CD4-positive, alpha-beta T cell treated with Interleukin-6 at 100 ng/mL for 8 hours (primary cell): ENCODE data around the gene ADGRF4.

Source experiments
- DNase-seq: peaks from one replicate; pipeline ENCODE4 v3.0.0-alpha.2; 2020; ENCODE audit warnings: mixed read lengths, low spot score

Gene ADGRF4

DNA sequence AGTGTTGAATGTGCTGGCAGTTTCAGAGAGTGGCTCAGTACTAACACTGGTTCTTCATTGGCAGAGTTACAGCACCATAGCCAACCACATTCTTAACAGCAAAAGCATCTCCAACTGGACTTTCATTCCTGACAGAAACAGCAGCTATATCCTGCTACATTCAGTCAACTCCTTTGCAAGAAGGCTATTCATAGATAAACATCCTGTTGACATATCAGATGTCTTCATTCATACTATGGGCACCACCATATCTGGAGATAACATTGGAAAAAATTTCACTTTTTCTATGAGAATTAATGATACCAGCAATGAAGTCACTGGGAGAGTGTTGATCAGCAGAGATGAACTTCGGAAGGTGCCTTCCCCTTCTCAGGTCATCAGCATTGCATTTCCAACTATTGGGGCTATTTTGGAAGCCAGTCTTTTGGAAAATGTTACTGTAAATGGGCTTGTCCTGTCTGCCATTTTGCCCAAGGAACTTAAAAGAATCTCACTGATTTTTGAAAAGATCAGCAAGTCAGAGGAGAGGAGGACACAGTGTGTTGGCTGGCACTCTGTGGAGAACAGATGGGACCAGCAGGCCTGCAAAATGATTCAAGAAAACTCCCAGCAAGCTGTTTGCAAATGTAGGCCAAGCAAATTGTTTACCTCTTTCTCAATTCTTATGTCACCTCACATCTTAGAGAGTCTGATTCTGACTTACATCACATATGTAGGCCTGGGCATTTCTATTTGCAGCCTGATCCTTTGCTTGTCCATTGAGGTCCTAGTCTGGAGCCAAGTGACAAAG lies 17.0 kb upstream of the ADGRF4 start:
- DNase-seq, result no peak

DNA sequence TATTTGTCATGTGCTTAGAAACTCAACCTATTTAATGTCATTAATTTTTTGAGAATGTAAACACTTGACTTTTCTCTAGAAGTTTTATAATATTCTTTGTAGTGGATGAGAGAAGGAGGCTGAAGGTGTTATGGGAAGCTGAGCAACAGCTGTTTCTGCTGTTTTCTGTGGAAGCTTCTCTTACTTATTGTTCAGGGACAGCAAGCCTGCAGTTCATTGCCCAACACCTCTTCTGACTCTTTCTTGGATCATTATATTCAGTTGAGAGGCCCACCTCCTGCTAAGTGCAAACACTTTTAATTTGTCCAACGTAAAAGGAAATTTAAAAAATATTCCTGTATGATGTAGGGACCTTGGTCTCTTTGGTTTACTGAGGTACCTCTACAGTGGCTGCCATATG lies 12.0 kb upstream of the ADGRF4 start:
- DNase-seq, result no peak

DNA sequence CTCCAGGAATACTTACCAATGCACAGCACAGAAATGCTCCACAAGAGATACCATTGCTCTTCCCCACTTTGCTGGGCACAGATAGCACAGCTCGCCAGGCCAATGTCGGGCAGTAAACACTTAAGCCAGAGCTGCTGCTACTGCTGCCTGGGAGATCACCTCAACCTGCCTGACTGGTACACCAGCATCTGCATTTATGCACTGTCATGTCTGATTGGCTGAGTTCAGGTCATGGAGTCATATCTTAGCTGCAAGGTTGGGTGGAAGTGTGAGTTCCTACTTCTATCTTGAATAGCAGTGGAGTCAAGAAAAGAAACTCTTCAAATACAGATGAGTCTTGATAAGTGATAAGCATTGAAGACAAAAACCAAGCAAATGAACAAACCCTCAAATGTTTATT lies 10.9 kb upstream of the ADGRF4 start:
- DNase-seq, result no peak

DNA sequence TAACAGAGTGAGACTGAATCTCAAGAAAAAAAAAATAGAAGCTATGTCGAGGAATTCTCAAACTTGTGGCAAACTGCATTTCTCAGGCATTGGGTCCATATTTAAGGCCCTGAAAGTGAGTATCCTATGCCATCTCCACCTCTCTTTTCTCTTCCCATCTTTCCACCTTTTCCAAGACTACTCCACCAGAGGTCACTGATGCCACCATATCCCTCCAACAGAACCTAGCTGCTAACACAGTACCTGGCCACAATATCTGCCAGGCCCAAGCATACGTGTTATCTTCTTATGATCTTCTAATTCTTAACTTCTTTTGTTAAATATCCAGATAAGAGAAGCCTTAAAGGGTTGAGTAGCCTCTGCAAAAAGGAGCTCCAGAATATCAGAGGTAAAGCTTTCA lies 8.2 kb upstream of the ADGRF4 start:
- no peak for DNase-seq

DNA sequence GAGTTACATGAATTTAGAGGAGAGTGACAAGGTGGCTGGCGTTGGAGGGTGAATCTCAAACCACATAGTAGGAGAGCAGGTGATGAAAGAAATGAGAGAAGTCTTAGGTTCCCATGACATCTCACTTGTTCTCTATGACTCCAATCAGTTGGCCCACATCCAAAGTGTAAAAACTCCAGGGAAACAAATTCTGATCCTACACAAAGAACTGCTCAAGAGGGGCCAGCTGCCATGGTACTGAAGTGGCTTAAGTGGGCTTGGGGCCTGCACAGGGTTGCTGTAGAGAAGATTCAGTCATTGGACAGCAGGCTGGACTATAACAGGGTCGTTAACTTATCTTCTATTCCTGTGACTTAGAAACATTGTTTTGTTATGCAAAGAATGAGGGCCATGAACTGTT lies 7.6 kb upstream of the ADGRF4 start:
- DNase-seq, result no peak

DNA sequence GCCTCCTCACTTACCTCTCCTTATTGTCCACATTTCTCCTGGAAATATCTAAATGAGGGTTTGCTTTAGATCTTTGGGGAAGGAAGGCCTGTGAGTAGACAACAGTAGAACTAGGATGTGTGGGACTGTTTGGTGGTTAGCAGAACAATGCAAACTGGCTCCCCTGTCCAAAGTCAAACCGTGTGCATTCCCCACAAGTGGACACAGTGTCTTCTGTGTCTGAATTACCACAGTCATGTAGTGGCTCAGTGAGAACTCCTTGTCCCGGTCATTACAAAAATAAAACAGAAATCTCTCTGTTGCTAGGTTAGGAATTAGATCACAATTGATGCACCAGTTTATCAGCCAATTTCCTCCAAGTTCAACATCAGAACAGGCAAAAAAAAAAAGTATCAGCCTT lies 455 bp upstream of the ADGRF4 start:
- no peak for DNase-seq

DNA sequence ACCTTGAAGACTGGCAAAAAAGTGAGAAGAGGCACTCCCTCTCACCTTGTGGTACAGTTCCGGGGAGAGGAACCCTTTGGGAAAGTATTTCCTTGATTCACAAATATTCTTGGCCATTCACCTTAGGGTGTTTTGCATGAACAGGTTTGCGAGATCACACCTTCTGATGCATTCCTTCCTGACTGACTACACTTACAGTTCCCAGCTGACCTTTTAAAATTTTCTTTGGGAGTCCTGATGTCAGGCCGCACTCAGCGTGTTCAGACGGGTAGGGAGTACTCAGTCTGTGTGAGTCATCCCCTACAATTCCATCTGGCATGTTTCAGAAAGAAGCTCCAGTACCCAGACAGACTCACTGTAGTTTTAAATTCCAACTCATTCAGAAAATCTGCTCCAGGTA lies 1.7 kb downstream of the ADGRF4 start:
- DNase-seq, result no peak

DNA sequence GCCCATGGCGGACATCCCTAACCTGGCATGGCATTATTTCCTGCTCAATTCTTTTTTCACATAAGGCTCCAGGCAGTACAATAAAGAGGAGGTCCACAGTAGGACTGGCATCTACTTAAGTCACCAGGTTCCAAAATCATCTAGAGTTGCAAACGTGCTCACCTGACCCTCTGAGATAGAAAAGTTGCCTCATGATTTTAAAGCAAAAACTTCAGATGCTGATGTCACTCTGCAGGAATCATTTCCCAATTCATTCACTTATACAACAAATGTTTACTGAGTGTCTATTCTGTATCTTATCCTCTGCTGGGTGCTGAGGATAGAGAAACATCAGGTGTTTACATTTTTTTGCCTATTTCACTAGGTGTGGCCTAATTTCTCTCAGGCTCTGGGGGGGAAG lies 2.2 kb downstream of the ADGRF4 start:
- no peak for DNase-seq

DNA sequence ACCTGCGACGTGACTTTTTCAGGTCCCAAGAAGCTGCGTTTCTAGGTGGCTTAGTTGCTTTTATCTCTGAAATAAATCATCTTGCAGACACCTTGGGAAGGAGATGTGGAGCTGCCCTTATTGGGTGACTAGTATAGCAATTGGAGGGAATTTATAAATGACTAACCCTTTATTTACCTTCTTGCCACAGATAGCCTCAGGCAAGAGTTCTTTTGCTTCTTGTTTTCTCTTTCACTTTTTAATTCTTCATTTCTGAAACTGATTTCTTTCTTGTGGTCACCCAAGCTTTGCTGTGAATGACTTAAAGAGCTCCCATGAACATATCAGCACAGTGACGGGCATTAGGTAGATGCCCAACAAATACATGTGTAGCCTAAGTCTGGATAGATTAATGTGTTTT lies 3.0 kb downstream of the ADGRF4 start:
- no peak for DNase-seq

DNA sequence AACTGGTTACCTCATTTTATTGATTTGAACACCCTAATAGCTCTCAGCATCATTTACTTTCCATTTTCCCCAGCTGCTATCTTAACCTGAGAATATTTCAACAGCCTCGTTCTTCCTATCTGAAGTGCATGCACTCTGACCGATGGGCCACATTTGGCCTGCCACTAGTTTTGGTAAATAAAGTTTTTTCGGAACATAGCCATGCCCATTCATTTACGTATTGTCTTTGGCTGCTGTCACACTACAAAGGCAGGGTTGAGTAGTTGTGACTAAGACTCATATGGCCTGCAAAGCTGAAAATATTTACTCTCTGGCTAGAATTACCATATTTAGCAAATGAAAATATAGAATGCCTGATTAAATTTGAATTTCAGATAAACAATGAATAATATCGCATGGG lies 10.8 kb downstream of the ADGRF4 start:
- no peak for DNase-seq

DNA sequence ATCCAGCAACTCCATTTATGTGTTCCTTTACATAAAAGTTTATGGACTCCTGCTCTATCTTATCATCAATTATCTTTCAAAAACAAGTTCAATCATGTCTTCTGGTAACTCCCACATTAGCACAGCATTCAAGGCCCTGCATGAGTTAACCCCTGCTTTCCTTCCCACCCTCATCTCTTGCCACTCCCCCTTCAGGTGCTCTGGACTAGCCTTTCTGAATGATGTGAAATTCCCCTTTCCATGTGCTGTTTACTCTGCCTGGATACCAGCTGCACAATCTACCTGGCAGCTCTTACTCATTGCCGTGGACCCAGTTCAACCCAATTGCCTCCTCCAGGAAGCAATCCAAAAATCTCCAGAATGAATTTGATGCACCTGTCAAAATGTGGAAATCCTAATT lies 11.9 kb downstream of the ADGRF4 start:
- DNase-seq, result no peak

DNA sequence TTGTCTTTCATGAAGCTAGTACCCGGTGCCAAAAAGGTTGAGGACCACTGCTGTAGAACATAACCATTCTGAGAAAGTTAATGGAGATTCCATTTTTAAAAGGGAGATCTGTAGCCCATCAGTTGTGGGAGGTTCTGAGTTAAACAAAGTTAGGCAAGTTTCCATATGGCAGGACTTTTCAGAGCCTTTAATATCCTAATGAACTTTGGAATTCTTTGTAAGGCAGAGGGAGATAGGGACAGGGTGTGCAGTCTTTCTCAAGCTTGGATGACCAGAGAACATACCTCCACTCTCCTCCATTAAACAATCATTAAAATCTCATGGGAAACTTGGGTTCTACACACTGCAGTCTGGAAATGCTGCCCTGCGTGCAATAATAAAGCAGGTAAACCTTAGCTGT lies 14.8 kb downstream of the ADGRF4 start:
- no peak for DNase-seq

DNA sequence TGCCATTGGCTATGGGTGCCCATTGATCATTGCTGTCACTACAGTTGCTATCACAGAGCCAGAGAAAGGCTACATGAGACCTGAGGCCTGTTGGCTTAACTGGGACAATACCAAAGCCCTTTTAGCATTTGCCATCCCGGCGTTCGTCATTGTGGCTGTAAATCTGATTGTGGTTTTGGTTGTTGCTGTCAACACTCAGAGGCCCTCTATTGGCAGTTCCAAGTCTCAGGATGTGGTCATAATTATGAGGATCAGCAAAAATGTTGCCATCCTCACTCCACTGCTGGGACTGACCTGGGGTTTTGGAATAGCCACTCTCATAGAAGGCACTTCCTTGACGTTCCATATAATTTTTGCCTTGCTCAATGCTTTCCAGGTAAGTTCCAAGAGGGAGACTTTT lies 16.4 kb downstream of the ADGRF4 start:
- no peak for DNase-seq

DNA sequence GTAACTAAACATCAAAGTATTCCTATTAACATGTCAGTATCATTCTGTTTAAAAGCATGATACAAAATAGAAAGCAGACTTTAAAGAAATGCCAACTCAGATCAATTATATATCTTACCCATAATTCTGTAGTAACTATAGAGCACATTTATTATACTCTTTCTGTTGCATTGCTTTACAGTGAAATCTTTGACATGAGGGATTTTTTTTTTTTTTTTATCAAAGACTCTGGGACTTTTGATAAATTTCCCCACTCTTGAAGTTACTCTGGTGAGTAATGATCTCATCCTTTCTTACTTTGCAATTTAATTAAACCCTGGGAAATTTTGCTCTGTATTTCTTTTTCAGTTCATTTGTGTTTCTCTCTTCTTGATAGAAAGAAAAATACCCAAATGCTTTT lies 17.4 kb downstream of the ADGRF4 start:
- DNase-seq, result no peak

DNA sequence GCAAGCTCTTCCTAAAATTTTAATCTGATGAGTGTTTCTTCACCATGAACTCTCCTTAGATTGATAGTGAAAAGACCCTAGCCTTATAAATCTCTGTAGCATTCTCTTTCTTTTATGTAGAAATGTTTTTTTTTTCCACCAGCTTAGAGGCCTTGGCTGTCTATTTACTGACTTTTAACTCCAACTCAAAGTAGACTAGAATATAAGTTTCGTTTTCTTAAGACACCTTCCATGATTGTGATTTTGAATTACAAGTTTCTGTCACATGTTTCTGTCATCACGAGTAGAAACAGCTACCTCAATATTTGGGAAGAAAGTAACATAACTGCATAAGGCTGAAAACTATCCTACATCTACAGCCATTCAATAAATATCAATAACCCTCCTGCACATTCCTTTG lies 17.8 kb downstream of the ADGRF4 start:
- DNase-seq, result no peak

DNA sequence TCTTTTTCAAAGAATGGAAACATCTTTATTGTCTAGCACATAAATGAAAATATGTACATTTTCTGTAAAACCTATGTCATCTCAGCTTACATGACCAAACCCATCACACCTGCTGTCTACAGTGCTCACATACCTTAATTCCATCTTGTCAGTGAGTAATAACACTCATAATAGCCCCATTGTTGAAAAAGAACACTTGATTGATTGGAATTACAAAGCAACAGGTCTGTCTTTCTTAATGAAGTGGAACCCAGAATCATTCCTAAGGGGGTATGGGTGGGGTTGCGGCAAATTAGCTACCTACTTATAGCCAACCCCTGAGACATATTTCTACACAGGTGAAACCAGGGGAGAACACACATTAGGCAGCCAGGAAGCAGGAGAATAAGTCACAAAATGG lies 20.2 kb downstream of the ADGRF4 start:
- DNase-seq, result no peak

DNA sequence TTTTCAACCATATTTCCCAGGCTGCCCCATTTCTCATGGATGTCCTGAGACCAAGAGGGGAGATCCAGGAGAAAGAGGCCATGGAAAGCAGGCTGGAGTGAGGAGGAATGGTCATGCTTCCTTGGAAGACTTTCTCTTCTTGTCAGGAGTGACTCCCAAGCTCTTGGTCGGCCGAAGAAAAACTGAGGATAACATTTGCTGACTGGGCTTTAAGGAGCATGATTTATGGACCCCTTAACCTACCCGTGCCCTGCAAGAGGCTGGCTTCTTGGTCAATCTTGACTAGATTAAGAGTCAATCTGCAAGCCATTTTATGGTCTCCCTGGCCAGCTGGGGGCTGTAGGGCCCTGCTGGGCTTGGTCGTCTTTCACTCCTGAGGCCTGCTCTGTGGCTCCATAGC lies 22.8 kb downstream of the ADGRF4 start:
- DNase-seq, result no peak

DNA sequence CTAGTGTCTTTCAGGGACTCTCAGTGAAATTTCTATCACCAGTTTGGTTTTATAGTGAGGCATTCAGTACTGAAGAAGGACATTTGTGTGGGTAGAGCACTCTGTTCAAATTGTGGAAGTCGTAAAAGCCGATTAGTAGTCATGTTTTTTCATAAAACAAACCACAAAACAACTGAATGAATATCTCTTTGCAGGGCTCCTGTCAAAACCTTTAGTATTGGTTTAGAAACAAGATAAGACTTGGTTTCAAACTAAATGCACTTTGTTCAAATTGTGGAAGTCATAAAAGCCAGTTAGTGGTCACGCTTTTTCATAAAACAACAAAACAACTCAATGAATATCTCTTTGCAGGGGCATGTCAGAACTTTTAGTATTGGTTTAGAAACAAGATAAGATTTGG lies 23.8 kb downstream of the ADGRF4 start:
- DNase-seq, result no peak

DNA sequence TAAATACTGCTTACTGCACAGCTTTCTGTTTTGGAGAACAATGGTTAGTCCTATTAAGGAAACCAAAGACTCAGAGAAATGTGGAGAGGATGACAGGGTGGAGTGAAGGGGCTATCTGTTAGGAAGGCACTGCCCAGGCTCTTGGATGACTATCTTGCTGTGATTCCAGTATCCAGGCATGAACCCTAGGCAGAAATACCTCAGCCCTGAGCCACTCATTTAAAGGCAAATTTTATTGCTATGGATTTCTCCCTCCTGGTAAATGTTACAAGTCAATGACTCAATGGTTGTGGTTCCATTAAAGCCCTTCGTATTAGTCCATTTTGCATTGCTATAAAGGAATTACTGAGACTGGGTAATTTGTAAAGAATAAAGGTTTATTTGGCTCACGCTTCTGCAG lies 25.9 kb downstream of the ADGRF4 start:
- no peak for DNase-seq

DNA sequence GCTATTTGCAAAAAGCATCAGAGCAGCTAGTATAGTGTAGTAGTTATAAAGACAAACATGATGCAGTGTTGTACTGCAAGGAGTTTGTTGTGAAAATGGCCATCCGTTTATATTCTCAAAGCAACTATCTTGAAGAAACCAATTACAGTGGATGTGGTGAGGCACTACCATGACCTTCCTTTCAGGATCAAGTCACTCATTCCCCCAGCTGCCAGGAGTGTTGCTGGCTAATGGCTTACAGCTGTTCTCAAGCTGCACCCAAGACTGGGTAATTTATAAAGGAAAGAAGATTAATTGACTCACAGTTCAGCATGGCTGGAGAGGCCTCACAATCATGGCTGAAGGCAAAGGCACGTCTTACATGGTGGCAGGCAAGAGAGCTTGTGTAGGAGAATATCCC lies 29.0 kb downstream of the ADGRF4 start:
- no peak for DNase-seq

DNA sequence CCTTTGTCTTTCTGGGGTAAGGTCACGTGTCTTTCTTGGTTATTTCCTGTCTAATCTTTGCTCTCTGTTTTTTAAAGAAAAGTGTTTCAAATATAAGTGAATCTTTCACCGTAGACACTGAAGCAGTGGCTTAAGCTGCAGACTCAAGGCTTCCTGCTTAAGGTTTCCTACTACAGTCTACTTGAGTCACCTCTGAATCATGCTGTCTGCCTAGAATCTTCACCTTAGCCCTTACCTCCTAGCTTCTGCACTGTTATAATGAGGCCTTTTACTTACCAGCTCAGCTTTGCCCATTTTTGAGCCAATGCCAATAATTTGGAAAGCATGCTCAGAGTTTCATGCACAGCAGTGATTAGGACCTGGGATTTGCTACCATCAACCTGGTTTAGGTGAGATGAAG lies 30.6 kb downstream of the ADGRF4 start:
- no peak for DNase-seq

DNA sequence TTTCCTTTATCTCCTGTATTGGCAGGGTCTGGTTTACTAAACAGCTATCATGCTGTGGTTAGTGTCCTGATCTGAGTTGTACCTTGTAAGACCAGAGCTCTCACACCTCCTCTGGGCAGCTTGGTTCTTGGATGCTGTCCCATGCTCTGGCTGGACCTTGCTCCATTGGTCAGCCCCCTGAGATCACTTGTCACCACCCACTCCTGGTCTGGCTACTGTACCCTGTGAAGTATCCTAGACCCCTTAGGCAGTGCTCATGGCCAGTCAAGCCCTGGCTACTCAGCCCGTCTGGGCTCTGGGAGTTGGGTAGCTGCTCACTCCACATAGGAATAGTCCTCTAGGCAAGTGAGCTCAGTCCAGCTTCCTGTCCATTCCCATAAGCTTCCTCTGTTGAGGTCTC lies 31.1 kb downstream of the ADGRF4 start:
- DNase-seq, result no peak

DNA sequence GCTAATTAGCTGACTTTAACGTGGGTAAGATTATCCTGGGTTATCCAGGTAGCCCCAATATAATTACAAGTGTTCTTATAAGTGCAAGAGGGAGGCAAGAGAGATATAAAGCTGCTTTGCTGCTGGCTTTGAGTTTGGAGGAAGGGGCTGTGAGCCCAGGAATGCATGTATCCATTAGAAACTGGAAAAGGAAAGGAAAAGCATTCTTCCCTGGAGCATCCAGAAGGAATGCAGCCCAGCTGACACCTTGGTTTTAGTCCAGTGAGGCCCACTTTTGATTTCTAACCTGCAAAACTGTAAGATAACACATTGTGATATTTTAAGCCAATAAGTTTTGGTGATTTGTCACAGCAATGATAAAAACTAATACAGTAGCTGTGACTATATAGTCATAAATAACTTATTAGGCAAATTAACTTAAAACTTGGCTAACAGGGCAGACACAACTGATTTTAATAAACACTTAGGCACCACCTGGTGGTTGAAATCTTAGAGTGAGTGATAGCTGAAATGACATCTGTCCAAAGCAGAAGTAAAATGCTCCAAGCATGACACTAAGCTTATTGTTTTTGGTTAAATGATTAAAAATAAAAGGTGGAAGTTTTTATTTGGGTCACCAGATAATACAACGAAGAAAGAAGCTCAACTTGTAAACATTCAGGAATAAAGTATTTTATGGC lies 35.6 kb downstream of the ADGRF4 start:
- no peak for DNase-seq

DNA sequence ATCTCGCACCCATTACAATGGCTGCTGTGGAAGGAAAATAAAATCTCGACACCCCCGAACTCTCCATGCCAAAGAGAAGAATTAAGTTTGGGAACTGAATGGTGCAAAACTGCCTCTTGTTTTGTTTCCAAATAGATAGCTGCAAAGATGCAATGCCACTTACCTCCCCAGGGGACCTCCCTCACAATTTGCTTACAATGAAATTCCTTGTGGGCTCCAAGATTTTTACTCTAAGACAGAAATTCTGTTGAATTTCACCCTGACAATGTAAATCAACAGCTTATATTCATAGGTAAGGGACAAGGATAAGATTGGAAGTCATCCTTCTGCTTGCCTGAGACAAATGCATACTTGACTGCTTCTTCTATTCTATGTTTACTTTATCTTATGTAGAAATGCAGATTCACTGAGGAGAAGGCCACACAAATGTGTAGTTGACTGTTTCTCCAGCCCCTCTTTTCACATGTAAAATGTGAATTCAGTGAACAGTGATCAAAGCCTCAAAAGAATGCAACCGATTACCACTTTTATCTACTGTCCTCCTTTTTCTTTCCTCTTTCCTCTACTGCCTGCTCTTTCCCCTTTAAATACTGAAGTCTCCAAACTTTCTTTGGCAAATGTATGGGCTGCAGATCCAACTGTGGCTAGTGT lies 36.6 kb downstream of the ADGRF4 start:
- DNase-seq, result no peak
